Caco-2 (cell line): ENCODE measurements around the gene IL22. TPM values are rescaled to one million over a fixed set of nuclear protein-coding genes. Genes with fewer than 3 reads are reported as not detected.

Source experiments
- BruUV-seq: library from RNA; stranded (reverse); fragments of 400-500 nt; replicated peaks from 2 replicates; lab custom pipeline; 2021; lab: Mats Ljungman, UMichigan
- CTCF ChIA-PET: fragments of 300-600 bp; sonication (Branson Sonifier 250); formaldehyde crosslinking; loops from one replicate; lab custom pipeline; 2022; ENCODE audit warnings: antibody characterized with exemption; lab: Charles Lee
- POLR2A ChIA-PET: fragments of 300-600 bp; sonication (Branson Sonifier 250); formaldehyde crosslinking; loops from one replicate; lab custom pipeline; 2022; ENCODE audit warnings: antibody characterized with exemption; lab: Charles Lee
- DNase-seq, 2 experiments: peaks; one replicate each; pipeline versions ENCODE4 v3.0.0 to v3.0.0-alpha.2; 2020 to 2022
- H3K27me3 ChIP-seq: replicated peaks from 2 replicates; pipeline ENCODE4 v1.6.0; 2011; ENCODE audit warnings: low read length; ENCODE audit not compliant: control insufficient read depth, insufficient read depth
- H3K36me3 ChIP-seq: 2 replicates; pipeline ENCODE4 v1.5.1; 2011; ENCODE audit warnings: low read length; ENCODE audit not compliant: control insufficient read depth, insufficient read depth
- H3K4me1 ChIP-seq: fragments of 250-450 bp; sonication (Bioruptor Pico); 2 replicates; pipeline ENCODE4 v1.5.1; 2020; ENCODE audit warnings: mild to moderate bottlenecking
- H3K4me3 ChIP-seq: 2 replicates; pipeline ENCODE4 v1.5.1; 2011; ENCODE audit warnings: low read depth, mild to moderate bottlenecking, control low read depth, low read length
- H3K9me3 ChIP-seq: fragments of 250-450 bp; sonication (Bioruptor Pico); 2 replicates; pipeline ENCODE4 v1.5.1; 2020; ENCODE audit warnings: mild to moderate bottlenecking, moderate library complexity
- H3K27ac Mint-ChIP-seq: one replicate; pipeline ENCODE4 v1.8.0; 2022; ENCODE audit warnings: mixed read lengths; ENCODE audit not compliant: unreplicated experiment
- H3K27me3 Mint-ChIP-seq: one replicate; pipeline ENCODE4 v1.8.0; 2022; ENCODE audit warnings: mixed read lengths; ENCODE audit not compliant: insufficient read depth, unreplicated experiment
- H3K36me3 Mint-ChIP-seq: one replicate; pipeline ENCODE4 v1.8.0; 2022; ENCODE audit warnings: mild to moderate bottlenecking, mixed read lengths; ENCODE audit not compliant: insufficient read depth, unreplicated experiment
- H3K4me1 Mint-ChIP-seq: one replicate; pipeline ENCODE4 v1.8.0; 2022; ENCODE audit warnings: low read depth, mixed read lengths; ENCODE audit not compliant: unreplicated experiment
- H3K4me3 Mint-ChIP-seq: one replicate; pipeline ENCODE4 v1.8.0; 2022; ENCODE audit warnings: mild to moderate bottlenecking, moderate library complexity, mixed read lengths; ENCODE audit not compliant: unreplicated experiment
- H3K9me3 Mint-ChIP-seq: one replicate; pipeline ENCODE4 v1.8.0; 2022; ENCODE audit warnings: mixed read lengths; ENCODE audit not compliant: unreplicated experiment
- CTCF ChIP-seq, 2 experiments: fragments of 200-600 bp in 1 of 2; IDR thresholded peaks; 1 replicate in 1 of 2; 2 replicates in 1 of 2; pipeline versions ENCODE4 v1.5.1 to v1.8.0; 2011 to 2022; ENCODE audit warnings: antibody characterized with exemption in 1 of 2, control low read depth in 1 of 2, inconsistent platforms in 1 of 2, low read depth in 1 of 2, low read length in 1 of 2, mild to moderate bottlenecking in 1 of 2, moderate library complexity in 1 of 2; ENCODE audit not compliant: insufficient read depth in 1 of 2, severe bottlenecking in 1 of 2, unreplicated experiment in 1 of 2
- intact Hi-C: fragments of 100-400 bp; cut with micrococcal nuclease; formaldehyde crosslinking; loops from one replicate; pipeline ENCODE4 v1.10.0; 2022; ENCODE audit not compliant: unreplicated experiment
- total RNA-seq: library from RNA; stranded (reverse); gene quantifications from 2 replicates; pipeline ENCODE4 v1.2.3, GENCODE V29; 2022

The IL22 gene
- total RNA-seq, 1 experiment from 2014 or later: not detected

DNA sequence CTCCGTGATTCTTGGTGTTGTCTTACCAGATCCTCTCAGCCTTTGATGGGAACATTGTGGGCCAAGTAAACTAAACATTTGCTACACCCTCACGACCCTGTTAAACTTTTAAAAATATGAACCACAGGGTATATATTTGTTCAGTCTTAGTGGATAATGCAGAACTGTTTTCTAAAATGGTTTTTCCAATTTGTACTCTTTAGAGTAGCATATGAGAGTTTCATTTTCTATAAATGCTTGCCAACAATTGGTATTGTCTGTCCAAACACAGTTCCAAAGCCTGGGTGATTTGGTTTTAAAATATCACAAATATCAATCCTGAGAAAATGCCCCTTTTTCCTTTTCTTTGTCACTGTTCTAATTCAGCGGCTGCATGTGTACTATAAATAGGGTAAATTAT is 6.7 kb upstream of the IL22 start:
- no TSS peak for BruUV-seq
- no peak overlapping the region for H3K4me3 Mint-ChIP-seq
- intact Hi-C loops: no loop called here
- no peaks in the 10 kb centered on the region for H3K36me3 ChIP-seq
- no peak overlapping the region for H3K27ac Mint-ChIP-seq
- H3K4me3 ChIP-seq: no peak overlapping the region
- peaks cover 22% of the 10 kb centered on the region for H3K27me3 Mint-ChIP-seq
- no peaks in the 10 kb centered on the region for H3K9me3 ChIP-seq
- no peaks in the 10 kb centered on the region for H3K36me3 Mint-ChIP-seq
- CTCF ChIA-PET: no interaction called here
- no peak for DNase-seq
- no peaks in the 10 kb centered on the region for H3K4me1 ChIP-seq
- H3K9me3 Mint-ChIP-seq: no peaks in the 10 kb centered on the region
- POLR2A ChIA-PET: no interaction called here
- no peak for TF ChIP-seq CTCF (IDR thresholded peaks at IDR 0.05; ENCODE audit: insufficient read depth in 1 of 2, low read depth in 1 of 2, low read length in 1 of 2, severe bottlenecking in 1 of 2, unreplicated experiment in 1 of 2)
- H3K4me1 Mint-ChIP-seq: no peaks in the 10 kb centered on the region
- H3K27me3 ChIP-seq: peaks cover 2% of the 10 kb centered on the region

GRCh38 chr12:68259318-68259940 is 6.0 kb upstream of the IL22 start:
- Histone ChIP-seq H3K27me3 (peaks cover 2% of the 10 kb centered on the region), H3K9me3 (no peaks in the 10 kb centered on the region), H3K4me1 (no peaks in the 10 kb centered on the region), H3K36me3 (no peaks in the 10 kb centered on the region), H3K4me3 (no peak overlapping the region)
- Mint-ChIP-seq H3K36me3 (no peaks in the 10 kb centered on the region), H3K9me3 (no peaks in the 10 kb centered on the region), H3K4me1 (no peaks in the 10 kb centered on the region), H3K27ac (no peak overlapping the region), H3K27me3 (peaks cover 23% of the 10 kb centered on the region), H3K4me3 (no peak overlapping the region)
- POLR2A ChIA-PET: no interaction called here
- no TSS peak for BruUV-seq
- no peak for TF ChIP-seq CTCF (IDR thresholded peaks at IDR 0.05; ENCODE audit: insufficient read depth in 1 of 2, low read depth in 1 of 2, low read length in 1 of 2, severe bottlenecking in 1 of 2, unreplicated experiment in 1 of 2)
- no peak for DNase-seq
- intact Hi-C loops: no loop called here
- CTCF ChIA-PET: no interaction called here

DNA sequence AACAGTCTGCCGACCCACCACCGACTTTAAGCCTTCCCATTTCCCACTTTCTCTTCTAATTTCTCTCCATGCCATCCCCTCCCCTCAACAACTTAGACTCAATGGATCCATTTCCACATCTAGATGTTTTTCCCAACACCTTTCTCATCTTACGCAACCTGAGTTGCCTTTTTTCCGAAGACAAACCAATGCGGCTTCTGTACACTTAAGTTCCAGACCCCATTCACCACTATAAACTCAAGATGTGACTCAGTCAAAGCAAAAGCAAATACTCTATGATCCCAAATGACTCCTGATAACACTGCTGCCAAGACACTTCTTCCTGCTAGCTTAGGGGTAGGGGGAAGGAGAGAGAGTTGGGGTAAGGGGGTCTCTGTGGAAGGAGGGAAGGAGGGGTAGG is 1.3 kb downstream of the IL22 start:
- Mint-ChIP-seq H3K9me3 (no peaks in the 10 kb centered on the region), H3K4me1 (no peaks in the 10 kb centered on the region), H3K4me3 (no peak overlapping the region), H3K27me3 (peaks cover 23% of the 10 kb centered on the region), H3K36me3 (no peaks in the 10 kb centered on the region), H3K27ac (no peak overlapping the region)
- no peak for DNase-seq
- intact Hi-C loops: no loop called here
- no peaks in the 10 kb centered on the region for H3K9me3 ChIP-seq
- H3K27me3 ChIP-seq: no peaks in the 10 kb centered on the region
- H3K4me1 ChIP-seq: no peaks in the 10 kb centered on the region
- BruUV-seq: no TSS peak
- H3K4me3 ChIP-seq: no peak overlapping the region
- no peaks in the 10 kb centered on the region for H3K36me3 ChIP-seq
- ChIA-PET CTCF (no interaction called here), POLR2A (no interaction called here)
- TF ChIP-seq CTCF (IDR thresholded peaks at IDR 0.05; ENCODE audit: insufficient read depth in 1 of 2, low read depth in 1 of 2, low read length in 1 of 2, severe bottlenecking in 1 of 2, unreplicated experiment in 1 of 2): no peak
